ENCODE results near the gene LIF.

DNA sequence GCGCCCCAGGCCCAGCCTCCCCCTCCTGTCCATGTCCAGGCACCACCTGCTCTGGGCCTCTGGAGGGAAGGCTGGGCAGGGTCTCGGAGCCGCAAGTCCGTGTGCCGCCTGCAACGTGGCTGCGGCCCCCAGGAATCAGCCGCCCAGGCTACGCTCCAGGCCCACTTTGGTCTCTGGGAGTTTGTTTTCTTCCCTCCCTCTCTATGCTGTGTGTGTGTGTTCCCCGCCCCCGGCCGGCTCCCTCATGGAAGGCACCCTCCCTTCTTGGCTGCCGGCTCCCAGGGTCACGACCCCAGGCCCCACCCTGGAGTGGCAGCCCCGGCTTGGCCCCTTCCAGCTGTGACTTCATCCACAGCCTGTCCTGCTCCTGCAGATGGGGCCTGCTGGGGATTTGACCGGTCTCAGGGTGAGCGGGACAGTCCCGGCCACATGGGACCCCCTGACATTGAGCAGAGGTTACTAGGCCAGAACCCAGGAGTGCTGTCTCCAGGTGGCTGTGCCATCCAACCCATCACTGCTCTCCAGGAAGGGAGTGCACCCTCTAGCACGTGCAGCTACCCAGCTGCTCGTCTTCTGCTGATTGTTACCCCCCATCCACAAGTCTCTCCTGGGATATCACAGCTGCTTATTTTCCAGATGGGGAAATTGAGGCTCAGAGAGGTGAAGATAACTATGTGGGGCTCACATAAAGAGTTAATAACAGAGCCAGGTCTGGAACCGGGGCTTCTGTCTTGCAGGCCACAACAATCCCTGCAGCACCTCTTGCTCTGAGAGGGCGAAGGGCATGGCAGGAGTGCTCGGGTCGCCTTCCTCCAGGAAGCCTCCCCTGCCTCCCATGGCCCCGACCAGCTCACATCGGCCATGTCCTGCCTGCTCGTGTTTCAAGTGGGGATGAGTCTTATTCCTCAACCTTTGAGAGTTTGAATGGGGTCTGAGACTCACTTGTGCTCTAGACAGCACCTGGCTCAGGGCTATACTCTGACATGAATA, 2.8 kb upstream of the LIF start:
- TF ChIP-seq, protein P1, sequence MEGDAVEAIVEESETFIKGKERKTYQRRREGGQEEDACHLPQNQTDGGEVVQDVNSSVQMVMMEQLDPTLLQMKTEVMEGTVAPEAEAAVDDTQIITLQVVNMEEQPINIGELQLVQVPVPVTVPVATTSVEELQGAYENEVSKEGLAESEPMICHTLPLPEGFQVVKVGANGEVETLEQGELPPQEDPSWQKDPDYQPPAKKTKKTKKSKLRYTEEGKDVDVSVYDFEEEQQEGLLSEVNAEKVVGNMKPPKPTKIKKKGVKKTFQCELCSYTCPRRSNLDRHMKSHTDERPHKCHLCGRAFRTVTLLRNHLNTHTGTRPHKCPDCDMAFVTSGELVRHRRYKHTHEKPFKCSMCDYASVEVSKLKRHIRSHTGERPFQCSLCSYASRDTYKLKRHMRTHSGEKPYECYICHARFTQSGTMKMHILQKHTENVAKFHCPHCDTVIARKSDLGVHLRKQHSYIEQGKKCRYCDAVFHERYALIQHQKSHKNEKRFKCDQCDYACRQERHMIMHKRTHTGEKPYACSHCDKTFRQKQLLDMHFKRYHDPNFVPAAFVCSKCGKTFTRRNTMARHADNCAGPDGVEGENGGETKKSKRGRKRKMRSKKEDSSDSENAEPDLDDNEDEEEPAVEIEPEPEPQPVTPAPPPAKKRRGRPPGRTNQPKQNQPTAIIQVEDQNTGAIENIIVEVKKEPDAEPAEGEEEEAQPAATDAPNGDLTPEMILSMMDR (IDR thresholded peaks at IDR 0.05; ENCODE audit: insufficient read depth, low read length, poor library complexity, severe bottlenecking) = no peak
- no peak for TF ChIP-seq EZH2phosphoT487 (conservative IDR thresholded peaks at IDR 0.05; ENCODE audit: low read length)
